GM19455 (cell line): ENCODE data around the gene CSNK1G1.

Source experiments
- ATAC-seq: cut with Tn5 transposase; IDR thresholded peaks from one replicate; pipeline ENCODE4 v1.9.1; 2021; ENCODE audit not compliant: unreplicated experiment

The CSNK1G1 gene

DNA sequence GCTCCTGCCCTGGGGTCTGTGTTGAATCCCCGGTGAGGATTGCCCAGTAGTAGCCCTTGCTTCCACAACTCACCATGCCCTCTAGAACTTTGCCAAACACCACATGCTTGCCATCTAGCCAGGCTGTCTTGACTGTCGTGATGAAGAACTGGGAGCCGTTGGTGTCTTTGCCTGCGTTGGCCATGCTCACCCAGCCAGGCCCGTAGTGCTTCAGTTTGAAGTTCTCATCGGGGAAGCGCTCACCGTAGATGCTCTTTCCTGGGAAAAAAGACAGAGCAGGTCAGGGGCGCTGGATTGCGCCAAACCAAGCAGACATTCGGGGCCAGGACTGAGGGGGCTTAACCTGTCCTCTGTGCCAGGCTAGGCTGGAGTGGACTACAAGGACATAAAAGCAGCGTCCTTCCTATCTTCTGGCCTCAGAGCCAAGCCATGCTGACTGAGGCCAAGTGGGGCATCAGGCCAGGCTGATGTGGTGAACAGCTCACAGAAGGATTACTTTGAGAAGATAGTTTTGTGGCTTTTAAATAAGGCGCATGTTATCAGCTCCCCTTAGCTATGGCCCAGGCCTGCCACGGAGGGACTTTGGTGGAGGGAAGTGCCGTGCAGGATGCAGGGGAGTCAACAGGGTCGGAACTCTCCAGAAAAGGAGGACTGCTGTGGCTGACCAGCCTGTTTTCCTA, 199.2 kb downstream of the CSNK1G1 start:
- ATAC-seq = no peak

DNA sequence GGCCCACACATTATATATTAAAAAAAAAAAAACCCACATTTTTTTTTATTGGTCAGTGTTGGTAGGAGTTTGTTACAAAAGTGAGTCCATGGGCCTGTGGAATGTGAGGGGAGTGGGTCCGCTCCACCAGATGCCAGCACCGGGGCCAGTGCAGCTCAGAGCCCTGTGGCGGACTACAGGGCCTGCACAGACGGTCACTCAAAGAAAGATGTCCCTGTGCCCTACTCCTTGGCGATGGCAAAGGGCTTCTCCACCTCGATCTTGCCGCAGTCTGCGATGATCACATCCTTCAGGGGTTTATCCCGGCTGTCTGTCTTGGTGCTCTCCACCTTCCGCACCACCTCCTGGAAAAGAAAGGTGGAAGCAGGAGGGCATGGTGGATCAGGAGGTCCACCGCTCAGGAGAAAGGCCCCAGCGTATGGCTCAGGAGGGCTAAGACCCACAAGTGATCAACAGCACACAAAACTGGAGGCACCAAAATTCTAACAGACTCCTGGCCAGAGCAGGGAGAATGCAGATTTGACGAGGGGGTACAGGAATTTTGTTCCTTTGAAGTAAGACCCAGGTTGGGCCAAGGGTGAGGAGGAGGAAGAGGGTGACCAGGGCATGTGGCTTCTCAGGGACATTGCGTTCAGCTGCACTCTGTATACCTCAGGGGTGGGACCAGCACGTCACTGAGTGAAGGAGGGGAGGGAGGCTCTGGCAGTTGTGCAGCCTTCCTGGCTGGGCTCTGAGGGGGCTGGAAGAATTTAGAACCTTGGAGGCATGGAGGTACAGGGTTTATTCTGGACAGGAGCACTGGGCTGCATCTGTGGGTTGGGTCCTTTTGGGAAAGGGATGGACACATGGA, 199.9 kb downstream of the CSNK1G1 start:
- no peak for ATAC-seq

DNA sequence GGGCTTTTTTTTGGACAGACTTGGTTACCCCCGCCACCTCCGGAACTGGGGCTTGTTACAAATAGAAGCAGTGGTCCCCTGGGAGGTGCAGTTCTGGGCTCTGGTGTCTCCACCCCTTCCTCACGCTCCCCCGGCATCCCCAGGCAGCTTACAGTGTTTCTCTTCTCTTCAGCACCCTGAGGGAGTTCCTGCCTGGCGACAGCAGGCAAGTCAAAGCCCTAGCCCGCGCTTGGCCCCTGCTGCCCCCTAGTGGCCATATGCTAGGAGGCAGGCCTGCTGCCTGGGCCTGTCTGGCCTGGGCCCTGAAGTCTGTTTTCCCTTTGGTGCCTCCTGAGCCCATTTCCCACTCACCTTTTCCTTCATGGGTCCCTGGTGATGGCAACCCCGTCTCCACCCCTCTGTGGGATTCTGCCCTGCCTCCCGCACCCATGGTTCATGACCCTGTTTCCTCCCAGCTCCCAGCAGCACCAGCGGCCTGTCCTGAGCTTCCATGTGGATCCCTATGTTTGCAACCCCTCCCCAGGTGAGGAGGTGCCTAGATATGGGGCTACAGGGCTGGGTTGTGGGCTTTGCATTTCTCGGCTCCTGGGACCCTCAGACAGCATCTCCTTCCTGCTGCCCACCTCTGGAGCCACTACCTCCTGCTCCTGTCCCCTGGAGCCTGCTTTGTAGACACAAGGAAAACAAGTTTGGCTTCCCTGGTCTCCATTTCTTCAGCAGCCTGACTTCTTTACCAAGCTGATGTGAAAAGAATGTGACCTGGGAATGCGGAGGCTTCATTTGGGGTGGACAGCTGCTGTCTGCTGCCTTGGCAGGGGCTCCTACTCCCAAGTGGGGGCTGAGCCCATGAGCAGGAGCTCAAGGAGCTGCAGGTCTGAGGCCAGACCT, 202.2 kb downstream of the CSNK1G1 start:
- peak; percentile 55 for ATAC-seq

DNA sequence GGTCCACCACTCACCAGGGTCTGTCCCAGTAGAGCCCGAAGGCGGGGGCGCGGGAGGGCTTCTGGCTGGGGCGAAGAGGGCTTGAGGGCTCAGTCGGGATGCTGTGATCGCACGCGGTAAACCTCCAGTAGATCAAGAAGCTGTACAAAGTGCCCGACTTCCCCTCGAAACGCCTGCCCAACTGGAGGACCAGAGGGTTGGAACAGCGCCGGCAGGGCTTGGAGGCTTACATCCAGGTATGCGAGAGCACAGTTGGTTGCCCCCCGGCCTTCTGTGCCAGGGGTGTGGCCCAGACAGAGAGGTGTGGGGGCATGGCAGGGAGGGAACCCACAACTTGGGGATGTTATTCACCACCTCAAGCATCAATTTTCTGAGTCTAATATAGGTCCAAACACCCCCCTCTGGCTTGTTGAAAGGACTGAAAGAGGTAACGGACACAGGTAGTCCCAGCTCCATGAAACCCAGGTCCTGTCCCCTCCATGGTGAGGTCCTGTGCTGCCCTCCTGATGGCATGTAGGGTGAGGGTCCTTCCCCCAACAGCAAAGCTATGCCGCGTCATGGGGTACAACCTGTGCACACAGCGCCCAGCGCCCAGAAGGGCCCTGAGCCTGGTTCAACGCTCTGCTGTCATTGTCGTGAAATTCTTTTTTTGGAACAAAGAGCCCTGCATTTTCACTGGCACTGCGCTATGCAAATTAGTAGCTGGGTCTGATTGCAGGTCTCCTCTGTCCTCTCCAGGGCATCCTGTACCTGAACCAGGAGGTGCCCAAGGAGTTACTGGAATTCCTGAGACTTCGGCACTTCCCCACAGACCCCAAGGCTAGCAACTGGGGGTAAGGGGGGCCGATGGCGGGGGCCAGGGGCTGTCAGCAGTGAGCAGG, 203.2 kb downstream of the CSNK1G1 start:
- peak; percentile 10 for ATAC-seq

DNA sequence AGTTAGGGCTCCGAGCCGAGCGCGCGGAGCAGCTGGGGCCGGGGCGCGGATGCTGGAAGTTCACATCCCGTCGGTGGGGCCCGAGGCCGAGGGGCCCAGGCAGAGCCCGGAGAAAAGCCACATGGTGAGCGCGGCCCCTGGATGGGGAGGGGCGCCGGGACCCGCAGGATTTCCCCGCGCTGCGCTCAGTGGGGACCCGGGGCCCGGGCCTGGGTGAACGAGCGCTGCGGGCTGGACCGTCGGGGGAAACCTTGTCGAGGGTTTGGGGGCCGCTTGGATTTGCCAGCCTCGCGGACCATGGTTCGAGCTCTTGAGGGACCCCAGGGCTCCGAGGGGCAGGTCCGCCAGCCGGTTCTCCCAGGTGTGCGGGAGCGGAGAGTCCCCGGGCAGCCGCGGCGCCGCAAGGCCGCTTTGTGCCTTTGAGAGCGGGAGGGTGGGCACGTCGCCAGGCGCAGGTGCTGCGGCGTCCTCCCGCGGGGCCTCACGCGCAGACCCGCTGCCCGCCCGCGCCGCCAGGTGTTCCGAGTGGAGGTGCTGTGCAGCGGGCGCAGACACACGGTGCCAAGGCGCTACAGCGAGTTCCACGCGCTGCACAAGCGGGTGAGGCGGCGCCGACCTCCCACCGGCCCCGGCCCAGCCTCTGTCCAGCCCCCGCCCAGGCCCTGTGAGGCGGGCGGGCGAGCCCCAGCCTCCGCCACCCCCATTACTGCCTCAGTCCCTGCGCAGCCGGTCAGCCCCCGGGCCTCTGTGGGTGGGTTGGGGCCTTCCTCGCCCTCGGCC, 204.1 kb downstream of the CSNK1G1 start, which contains the start of gene SNX22:
Gene SNX22 (plus strand): TSS at position 5 of the 780 bp plus-strand sequence. CDS start 45 bp downstream, at position 50.
- peak; percentile 9 for ATAC-seq

DNA sequence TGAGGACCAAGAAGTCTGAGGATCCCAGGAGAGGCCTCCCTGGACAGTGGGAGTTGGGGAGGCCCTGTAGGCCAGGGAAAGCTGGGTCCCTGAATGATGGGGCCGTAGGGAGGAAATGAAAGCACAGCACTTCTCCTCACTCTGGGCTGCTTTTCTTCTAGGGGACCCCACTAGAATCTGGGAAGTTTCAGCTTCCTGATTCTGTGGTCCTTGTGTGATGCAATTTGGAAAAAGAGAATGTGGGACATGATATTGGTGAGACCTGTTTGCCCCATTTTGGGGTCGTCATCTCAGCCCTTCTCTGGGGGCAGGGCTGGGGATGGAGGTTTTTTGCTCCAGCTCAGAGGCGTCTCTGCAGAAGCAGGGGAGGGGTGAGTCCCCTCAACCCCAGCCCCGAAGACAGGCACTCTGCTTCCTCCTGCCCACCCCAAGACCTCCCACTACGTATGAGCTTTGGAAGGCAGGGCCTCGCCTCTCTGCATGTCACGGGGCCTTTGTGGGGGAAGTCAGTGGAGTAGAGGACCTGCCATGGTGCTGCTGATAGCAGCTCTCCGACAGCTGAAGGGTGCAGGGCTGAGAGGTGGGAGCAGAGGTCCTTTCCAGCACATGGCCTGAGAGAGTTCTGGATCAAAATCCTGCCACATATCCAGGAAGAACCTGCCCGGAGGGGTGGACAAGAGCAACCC, 205.9 kb downstream of the CSNK1G1 start:
- no peak for ATAC-seq

DNA sequence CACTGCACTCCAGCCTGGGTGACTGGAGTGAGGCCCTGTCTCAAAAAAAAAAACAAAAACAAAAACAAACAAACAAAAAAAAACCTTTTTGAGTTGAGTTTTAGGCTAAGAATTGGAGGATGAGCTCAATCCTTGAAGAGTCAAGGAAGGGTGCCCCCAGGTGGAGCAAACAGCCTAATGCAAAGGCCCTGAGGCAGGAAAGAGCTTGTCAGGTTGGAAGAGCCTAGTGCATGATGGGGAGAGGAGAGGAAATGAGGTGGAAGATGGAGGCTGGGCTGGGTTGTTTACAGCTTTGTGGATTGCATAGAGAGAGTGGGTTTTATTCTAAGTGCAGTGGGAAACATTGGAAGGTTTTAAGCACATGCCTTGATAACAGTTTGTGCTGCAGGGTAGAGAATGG, 206.5 kb downstream of the CSNK1G1 start:
- no peak for ATAC-seq

DNA sequence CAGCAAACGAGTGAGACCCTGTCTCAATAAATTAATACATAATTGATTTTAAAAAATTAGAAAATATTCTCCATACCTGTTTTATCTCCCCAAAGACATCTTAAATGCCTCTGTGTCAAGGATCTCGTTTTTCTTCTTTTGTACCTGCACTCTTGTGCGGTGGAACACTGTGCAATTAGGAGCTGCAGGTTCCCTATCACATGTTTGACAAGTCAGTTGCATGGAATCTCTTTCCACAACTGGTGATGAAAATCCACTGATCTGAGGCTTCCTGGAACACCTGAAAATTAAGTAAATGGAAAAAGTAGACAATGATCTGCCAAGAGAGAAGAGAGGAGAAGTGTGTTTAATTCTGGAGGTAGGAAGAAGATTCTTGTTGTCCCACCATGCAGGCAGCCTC, 207.4 kb downstream of the CSNK1G1 start:
- ATAC-seq = no peak

DNA sequence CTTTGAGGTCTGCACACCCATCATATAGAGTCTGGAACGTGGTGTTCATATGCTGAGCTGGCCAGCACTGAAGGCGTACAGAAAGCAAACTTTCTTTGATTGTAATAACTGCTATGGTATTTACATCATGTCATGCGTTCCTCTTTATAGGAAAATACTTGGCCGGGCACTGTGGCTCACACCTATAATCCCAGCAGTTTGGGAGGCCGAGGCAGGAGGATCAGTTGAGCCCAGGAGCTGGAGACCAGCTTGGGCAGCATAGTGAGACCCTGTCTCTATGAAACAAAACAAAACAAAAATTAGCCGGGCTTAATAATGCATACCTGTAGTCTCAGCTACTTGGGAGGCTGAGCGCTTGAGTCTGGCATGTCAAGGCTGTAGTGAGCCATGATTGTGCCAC, 207.8 kb downstream of the CSNK1G1 start:
- no peak for ATAC-seq

DNA sequence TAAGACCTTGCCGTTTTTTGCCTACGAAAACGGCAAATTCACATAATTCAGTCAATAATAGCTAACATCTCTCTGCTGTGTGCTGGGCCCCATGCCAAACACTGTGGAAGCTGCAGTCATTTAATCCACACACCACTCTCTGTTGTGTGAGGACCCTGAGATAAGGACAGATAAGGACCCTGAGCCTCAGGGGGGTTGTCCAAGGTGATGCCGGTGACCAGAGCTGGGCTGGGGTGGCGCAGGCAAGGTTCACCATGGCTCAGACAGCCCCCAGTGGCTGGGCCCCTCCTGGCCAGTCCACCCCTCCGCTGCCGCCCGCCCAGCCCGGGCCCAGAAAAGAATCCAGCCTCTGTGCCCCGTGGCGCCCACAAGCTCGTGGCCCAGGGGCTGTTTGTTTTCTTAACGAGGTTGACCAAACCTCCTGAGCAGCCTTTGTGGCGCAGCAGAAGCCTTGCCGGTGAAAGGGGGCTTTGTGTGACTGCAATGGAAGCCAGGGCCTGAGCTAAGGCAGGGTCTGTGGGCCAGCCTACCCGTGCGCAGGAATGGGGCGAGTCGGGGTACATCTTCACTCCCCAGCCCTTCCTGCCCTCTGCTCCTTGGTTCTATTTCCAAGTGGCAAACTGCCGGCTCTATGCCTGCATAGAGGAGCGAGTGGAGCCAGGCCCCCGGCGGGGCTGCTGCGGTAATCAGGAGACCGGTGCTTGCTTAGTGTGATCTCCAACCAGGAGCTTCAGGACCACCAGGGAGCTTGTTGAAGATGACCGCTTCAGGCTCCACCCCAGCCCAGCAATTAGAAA, 208.9 kb downstream of the CSNK1G1 start:
- no peak for ATAC-seq

DNA sequence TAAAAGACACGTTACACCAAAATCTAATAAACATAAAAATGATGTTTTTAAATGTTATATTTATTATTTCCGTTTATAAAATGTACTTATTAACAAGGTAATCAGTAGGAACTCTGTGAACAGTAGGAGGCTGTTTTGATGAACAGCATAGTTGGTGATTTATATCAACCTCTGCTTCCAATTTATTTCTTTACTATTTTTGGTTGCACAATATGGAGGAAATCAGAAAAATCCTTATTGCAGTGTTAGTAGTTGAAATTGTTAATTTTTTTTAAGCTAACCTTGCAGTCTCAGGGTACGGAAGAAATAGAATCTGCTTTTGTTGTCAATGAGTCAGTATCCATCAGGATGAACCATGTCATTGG, 209.5 kb downstream of the CSNK1G1 start:
- no peak for ATAC-seq

DNA sequence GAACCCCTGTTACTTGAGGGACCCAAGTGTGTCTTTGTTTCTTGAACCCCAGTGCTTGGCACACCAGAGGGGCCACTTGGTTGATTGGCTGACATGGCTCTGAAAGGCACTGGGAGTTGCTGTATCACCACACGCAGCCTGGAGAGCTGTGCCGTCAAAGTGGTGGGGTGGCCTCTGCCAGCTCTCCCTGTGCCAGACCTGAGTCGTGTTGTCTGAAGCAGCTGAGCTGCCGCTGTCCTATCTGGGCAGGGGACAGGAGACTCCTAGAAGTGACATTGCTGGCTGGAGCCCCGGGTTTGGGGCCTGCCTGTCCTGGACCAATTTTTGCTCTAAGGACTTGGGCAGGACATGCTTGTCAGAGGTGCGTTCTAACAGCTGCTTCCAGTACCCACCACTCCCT, 209.9 kb downstream of the CSNK1G1 start:
- no peak for ATAC-seq

DNA sequence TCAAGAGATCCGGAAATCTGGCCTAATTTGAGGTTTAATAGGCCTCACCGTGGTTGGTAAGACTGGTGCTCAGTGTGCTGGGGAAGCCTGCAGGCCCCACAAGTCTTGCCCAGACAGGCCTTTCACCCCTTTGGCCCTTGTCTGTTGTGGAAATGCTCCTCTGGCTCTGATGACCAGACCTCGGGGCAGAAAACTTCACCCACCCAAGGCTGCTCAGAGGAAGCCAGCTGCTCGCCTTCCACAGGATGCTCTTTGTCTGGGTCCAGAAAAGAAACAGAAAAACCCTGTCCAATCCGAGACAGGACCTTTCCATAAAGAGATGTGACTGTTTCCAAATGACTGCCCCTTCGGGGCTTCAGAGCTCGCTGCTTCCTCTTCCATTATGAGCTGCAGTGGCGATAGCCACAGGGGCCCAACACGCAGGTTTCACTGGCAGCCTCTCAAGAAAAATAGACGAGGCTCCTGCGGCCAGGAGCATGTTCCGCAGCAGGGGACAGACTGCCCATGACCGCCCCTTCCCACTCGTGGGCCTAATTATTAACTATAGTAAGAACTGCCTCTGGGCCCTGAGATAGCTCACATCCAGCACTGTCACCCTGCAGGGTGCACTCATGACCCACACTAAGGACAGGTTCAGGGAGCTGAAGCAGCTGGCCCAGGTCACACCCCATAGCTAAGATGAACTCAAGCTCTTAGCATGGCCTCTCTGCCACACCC, 211.2 kb downstream of the CSNK1G1 start:
- ATAC-seq = peak; percentile 59

DNA sequence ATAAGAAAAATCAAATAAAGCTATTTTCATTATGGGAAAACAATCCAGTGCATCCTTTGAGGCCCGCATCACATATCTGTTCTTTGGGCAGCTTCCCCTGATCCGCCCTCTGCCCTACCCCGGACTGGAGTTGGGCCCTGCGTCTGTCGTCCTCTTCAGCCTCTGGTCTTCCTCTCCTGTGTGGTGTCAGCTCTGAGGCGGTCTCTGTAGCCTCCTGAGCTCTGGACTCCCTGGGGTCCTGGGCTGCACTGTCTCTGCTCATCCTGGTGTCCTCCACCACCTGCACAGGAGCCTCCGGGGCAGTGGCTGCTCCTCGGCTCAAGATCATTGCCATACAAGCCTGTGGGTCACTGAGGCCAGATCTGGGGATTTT, 211.8 kb downstream of the CSNK1G1 start:
- ATAC-seq = no peak

DNA sequence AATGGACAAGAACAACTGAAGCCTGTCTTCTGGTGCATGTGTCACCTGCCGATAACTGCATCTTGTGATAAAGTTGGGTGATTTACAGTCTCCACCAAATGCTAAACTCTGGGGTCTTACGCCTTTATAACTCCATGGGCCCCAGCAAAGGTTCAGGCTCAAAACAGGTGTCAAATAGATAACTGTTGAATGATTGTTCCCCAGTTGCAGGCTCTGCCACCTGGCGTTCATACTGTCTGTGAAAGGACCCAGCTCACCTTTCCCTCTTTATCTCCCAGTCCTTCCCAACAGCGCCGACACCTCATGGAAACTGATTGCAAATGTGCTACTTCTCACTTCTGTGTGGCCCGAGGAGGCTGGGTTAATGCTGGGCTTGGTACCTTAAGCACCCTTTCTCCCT, 212.7 kb downstream of the CSNK1G1 start:
- ATAC-seq = no peak

DNA sequence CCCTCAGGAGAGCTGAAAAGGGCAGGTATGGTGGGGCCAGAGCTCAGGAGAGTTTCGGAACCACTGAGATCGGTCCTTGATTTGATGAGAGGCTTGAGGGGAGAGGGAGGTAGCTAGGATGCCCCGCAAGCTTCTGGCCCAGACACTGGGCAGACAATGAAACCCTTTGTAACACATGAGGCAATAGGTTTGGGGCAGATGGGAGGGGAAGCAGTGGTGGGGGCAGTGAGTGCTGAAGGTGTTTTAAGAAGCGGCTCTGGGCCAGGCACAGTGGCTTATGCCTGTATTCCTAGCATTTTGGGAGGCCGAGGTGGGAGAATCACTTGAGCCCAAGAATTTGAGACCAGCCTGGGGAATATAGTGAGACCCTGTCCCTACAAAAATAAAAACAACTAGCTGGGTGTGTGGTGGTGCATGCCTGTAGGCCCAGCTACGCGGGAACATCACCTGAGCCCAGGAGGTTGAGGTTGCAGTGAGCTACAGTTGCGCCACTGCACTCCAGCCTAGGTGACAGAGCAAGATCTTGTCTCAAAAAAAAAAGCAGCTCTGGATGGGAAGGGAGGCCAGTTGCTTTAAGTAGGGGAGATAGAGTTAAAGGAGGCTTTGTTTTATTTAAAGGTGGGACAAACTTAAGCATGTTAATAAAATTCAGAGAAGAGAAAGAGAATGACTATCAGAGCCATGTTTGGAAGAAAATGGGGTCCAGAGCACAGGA, 214.0 kb downstream of the CSNK1G1 start:
- ATAC-seq = no peak

DNA sequence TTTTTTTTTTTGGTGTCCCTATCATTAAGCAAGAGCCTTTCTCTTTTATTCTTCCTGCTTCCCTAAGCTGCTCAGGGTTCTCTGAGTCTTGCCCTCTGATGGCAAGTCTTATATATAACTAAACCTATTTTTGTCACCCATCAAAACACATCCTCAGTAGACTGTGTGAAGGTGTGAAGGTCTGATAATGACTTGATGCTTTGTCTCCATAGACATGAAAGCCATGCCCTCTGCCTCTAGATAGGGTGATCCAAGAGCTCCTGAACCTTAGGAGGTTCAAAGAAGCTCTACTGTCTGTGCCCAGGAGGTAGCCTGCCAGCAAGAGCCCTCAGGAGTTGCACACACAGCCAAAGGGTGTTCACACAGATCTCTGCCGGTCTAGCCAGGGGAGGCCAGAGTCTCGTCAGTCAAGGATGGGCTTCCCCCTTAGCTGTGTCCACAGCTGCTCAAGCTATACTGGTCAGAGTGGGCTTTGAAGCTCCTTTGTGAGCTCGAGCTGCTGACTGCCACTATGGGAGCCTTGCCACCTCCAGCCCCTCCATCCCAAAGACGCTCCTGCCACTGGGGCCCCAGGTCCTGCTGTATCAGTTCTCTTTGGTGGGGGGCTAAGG, 217.5 kb downstream of the CSNK1G1 start:
- ATAC-seq = no peak
